HG02884 (cell line): ENCODE results near the gene SLC25A47.
A peak's percentile ranks its signal among the peaks of the same experiment; 100 is the strongest.

Experiments
- ATAC-seq: cut with Tn5 transposase; IDR thresholded peaks from one replicate; pipeline ENCODE4 v1.9.1; 2021; ENCODE audit warnings: mild to moderate bottlenecking, moderate library complexity; ENCODE audit not compliant: unreplicated experiment

SLC25A47 gene

GRCh38 chr14:100374270-100374669, 51.1 kb downstream of the SLC25A47 start:
- no peak for ATAC-seq

DNA sequence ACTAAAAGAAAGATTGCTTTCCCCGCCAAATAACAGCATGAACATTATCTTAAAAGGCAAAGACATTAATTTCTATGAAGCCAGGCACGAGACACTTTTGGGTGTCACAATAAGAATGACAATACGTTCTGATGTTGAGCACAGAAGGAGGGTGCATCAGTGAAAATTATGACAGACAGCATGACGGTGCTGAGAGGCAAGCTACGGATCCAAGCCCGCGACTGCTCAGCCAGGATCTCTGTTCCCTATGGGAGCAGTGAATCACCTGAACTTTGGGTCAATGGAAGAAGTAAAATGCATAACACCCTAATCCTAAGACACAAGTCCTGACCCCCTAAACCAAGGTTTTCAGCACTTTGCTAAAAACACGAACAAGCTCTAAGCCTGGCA, 51.7 kb downstream of the SLC25A47 start:
- no peak for ATAC-seq

DNA sequence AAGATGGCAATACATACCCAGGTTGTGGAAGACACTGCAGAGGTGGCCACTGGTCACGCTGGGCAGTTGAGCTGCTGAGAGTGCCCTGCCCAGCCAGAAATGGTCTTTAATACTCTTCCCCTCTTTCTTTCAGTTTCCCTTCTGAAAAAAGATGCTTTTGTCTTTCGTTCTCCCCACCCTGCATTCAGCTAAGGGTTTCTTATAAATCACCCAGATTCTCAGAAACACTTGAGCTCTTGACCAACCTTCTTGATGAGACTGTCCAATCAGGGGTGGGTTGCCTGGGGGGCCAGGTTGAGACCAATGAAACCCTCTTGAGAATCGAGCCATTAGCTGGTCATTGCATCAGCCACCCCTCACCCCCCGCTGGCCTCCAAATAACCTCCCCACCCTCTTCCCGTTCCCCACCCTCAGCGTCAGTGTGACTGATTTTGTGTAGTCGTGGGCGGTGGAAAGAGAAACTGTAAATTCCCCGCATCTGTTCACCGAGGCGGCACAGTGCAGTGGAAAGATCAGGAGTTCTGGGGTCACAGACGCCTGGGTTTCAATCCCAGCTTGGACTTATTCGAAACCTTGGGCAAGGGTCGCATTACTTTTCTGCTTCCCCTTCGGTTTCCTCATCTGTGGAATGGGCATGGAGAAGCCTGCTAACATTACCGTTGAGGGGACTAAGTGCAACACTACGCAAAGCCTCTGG, 52.3 kb downstream of the SLC25A47 start:
- peak; percentile 31 for ATAC-seq

- ATAC-seq: peak; percentile 68
These were observed 53.0 kb downstream of the SLC25A47 start, which contains the start of gene WDR25 for GRCh38 chr14:100375963-100376735. WDR25 (plus strand) TSS chr14:100376485.

DNA sequence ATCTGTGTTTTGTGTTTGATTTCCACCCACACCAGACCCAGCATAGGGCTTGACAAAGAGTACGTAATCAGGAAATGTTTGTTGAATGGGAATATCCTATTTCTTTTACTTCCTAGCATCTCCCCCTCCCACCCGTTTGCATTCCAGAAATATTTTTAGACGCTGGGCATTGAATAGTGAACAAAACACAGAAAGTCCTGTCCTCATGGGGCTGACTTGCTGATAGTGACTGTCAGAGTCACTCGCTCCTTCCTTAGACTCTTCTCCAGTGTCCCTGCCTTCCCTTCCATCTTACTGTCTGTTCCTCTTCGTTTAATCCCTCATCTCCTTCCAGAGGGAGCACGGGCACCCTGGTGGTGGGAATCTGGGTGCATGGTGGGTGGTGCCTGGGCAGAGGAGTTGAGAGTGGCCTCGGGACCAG, 53.6 kb downstream of the SLC25A47 start:
- no peak for ATAC-seq
